ENCODE measurements around the gene SNX27. TPM values are rescaled to one million over a fixed set of nuclear protein-coding genes. Genes with fewer than 3 reads are reported as not detected.

Gene SNX27
- total RNA-seq, result 50.0 and 50.3 TPM in 2 replicates
- long read RNA-seq, partial matches to known transcripts, result 1 of 24 reads
- long read RNA-seq, other reads (novel, unspliced or antisense), result 22 of 24 reads

DNA sequence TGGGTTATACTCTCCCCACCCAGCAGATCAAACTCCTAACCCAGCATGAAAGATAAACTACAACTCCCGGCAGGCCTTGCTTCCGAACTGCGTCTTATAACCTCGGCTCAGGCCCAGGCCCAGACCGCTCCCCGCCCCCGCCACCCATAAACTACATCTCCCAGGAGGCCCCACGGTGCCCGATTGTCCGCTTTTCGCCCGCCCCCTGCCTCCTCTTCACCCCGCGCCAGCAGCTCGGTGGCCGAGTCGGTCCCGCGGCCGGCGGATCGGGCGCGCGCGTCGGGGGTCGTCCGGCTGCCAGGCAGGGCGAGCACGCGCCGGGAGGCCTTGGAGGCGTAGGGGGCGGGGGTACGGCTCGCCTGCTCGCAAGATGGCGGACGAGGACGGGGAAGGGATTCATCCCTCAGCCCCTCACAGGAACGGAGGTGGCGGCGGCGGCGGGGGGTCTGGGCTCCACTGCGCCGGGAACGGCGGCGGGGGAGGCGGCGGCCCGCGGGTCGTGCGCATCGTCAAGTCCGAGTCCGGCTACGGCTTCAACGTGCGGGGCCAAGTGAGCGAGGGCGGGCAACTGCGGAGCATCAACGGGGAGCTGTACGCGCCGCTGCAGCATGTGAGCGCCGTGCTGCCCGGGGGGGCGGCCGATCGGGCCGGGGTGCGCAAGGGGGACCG, at the start of gene SNX27:
TSS of gene SNX27 (plus strand) at position 219 of the 669 bp plus-strand sequence. CDS start at position 371, 152 bp downstream.
- TF ChIP-seq, protein P1, sequence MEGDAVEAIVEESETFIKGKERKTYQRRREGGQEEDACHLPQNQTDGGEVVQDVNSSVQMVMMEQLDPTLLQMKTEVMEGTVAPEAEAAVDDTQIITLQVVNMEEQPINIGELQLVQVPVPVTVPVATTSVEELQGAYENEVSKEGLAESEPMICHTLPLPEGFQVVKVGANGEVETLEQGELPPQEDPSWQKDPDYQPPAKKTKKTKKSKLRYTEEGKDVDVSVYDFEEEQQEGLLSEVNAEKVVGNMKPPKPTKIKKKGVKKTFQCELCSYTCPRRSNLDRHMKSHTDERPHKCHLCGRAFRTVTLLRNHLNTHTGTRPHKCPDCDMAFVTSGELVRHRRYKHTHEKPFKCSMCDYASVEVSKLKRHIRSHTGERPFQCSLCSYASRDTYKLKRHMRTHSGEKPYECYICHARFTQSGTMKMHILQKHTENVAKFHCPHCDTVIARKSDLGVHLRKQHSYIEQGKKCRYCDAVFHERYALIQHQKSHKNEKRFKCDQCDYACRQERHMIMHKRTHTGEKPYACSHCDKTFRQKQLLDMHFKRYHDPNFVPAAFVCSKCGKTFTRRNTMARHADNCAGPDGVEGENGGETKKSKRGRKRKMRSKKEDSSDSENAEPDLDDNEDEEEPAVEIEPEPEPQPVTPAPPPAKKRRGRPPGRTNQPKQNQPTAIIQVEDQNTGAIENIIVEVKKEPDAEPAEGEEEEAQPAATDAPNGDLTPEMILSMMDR (IDR thresholded peaks at IDR 0.05; ENCODE audit: unreplicated experiment), result no peak
- peaks cover 2% of the 10 kb centered on the region for H3K36me3 Mint-ChIP-seq (ENCODE audit: insufficient read depth)
- H3K4me3 Mint-ChIP-seq (ENCODE audit: low read depth), result peak within 1 kb of the TSS; percentile 98
- H3K27me3 Mint-ChIP-seq, result no peaks in the 10 kb centered on the region
- DNase-seq (ENCODE audit: low spot score, unreplicated experiment), result peak; percentile 92
- peak within 1 kb of the TSS; percentile 81 for H3K27ac Mint-ChIP-seq
- H3K4me1 Mint-ChIP-seq (ENCODE audit: low read depth), result peaks cover 28% of the 10 kb centered on the region
- H3K9me3 Mint-ChIP-seq (ENCODE audit: low read depth), result no peaks in the 10 kb centered on the region

DNA sequence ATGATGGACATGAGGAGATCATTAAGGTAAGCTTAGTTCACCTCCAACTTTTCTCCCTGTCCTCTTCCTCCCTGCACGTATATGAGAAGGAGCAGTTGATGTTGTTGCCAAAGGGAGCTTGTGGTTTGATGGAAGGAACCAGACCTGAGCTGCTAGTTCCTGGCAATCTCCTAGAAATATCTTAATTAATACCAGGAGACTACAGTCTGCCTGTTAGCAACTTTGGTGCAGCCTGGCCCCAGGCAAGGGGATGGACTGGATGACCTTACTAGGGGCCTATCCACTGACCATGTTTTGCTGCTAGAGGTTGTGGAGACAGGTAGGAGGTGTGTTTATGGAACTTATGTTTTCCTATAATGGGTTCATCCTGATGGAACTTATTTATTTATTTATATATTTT, 49.2 kb upstream of the SNX27 start:
- H3K27me3 Mint-ChIP-seq, result no peaks in the 10 kb centered on the region
- H3K27ac Mint-ChIP-seq, result no peak overlapping the region
- H3K9me3 Mint-ChIP-seq (ENCODE audit: low read depth), result no peaks in the 10 kb centered on the region
- TF ChIP-seq, protein P1 (IDR thresholded peaks at IDR 0.05; ENCODE audit: unreplicated experiment), result no peak
- no peak overlapping the region for H3K4me3 Mint-ChIP-seq (ENCODE audit: low read depth)
- peaks cover 3% of the 10 kb centered on the region for H3K4me1 Mint-ChIP-seq (ENCODE audit: low read depth)
- peaks cover 9% of the 10 kb centered on the region for H3K36me3 Mint-ChIP-seq (ENCODE audit: insufficient read depth)
- DNase-seq (ENCODE audit: low spot score, unreplicated experiment), result no peak

GRCh38 chr1:151563376-151563775, 48.5 kb upstream of the SNX27 start:
- TF ChIP-seq, protein P1 (IDR thresholded peaks at IDR 0.05; ENCODE audit: unreplicated experiment), result no peak
- H3K4me1 Mint-ChIP-seq (ENCODE audit: low read depth), result peaks cover 3% of the 10 kb centered on the region
- no peak overlapping the region for H3K27ac Mint-ChIP-seq
- DNase-seq (ENCODE audit: low spot score, unreplicated experiment), result no peak
- H3K4me3 Mint-ChIP-seq (ENCODE audit: low read depth), result no peak overlapping the region
- H3K27me3 Mint-ChIP-seq, result no peaks in the 10 kb centered on the region
- H3K36me3 Mint-ChIP-seq (ENCODE audit: insufficient read depth), result peaks cover 9% of the 10 kb centered on the region
- H3K9me3 Mint-ChIP-seq (ENCODE audit: low read depth), result no peaks in the 10 kb centered on the region

GRCh38 chr1:151565502-151566189, 46.2 kb upstream of the SNX27 start:
- TF ChIP-seq, protein P1 (IDR thresholded peaks at IDR 0.05; ENCODE audit: unreplicated experiment), result no peak
- H3K9me3 Mint-ChIP-seq (ENCODE audit: low read depth), result no peaks in the 10 kb centered on the region
- no peaks in the 10 kb centered on the region for H3K27me3 Mint-ChIP-seq
- H3K4me3 Mint-ChIP-seq (ENCODE audit: low read depth), result no peak overlapping the region
- H3K36me3 Mint-ChIP-seq (ENCODE audit: insufficient read depth), result peaks cover 11% of the 10 kb centered on the region
- peaks cover 3% of the 10 kb centered on the region for H3K4me1 Mint-ChIP-seq (ENCODE audit: low read depth)
- no peak for DNase-seq (ENCODE audit: low spot score, unreplicated experiment)
- peak overlapping the region; percentile 83 for H3K27ac Mint-ChIP-seq

GRCh38 chr1:151568626-151569088, 43.2 kb upstream of the SNX27 start:
- TF ChIP-seq, protein P1 (IDR thresholded peaks at IDR 0.05; ENCODE audit: unreplicated experiment), result no peak
- Mint-ChIP-seq H3K27me3 (no peaks in the 10 kb centered on the region), H3K4me1 (ENCODE audit: low read depth) (peaks cover 3% of the 10 kb centered on the region), H3K27ac (no peak overlapping the region), H3K9me3 (ENCODE audit: low read depth) (no peaks in the 10 kb centered on the region), H3K36me3 (ENCODE audit: insufficient read depth) (peaks cover 12% of the 10 kb centered on the region), H3K4me3 (ENCODE audit: low read depth) (no peak overlapping the region)
- no peak for DNase-seq (ENCODE audit: low spot score, unreplicated experiment)

Measured in progenitor cell of endocrine pancreas (in vitro differentiated cells).